ENCODE measurements around the gene CMPK1.
"Not testable (repeated sequence)": the region's sequence is repeated elsewhere in the genome, so short reads cannot be mapped to it uniquely, and the experiment has no call there.

The CMPK1 gene

GRCh38 chr1:47346979-47347378 is 13.4 kb downstream of the CMPK1 start:
- H3K4me1 ChIP-seq (ENCODE audit: control insufficient read depth, insufficient read depth, low read length); H3K4me3 ChIP-seq (ENCODE audit: low read length); H3K27me3 ChIP-seq (ENCODE audit: control insufficient read depth, insufficient read depth, low read length): not testable (repeated sequence)

GRCh38 chr1:47347735-47348134 is 14.1 kb downstream of the CMPK1 start:
- Histone ChIP-seq H3K4me1 (ENCODE audit: control insufficient read depth, insufficient read depth, low read length) (no peaks in the 10 kb centered on the region), H3K4me3 (ENCODE audit: low read length) (no peak overlapping the region), H3K9ac (ENCODE audit: low read length) (no peak overlapping the region), H3K27me3 (ENCODE audit: control insufficient read depth, insufficient read depth, low read length) (no peaks in the 10 kb centered on the region), H3K36me3 (ENCODE audit: control insufficient read depth, insufficient read depth, low read length) (no peaks in the 10 kb centered on the region), H3K9me3 (ENCODE audit: control insufficient read depth, low read length) (no peaks in the 10 kb centered on the region)

More at GRCh38 chr1:47346979-47347378, 13.4 kb downstream of the CMPK1 start:
- H3K36me3 ChIP-seq (ENCODE audit: control insufficient read depth, insufficient read depth, low read length); H3K9ac ChIP-seq (ENCODE audit: low read length); H3K9me3 ChIP-seq (ENCODE audit: control insufficient read depth, low read length): not testable (repeated sequence)

- Histone ChIP-seq H3K4me3 (ENCODE audit: low read length) (no peak overlapping the region), H3K27me3 (ENCODE audit: control insufficient read depth, insufficient read depth, low read length) (no peaks in the 10 kb centered on the region), H3K9me3 (ENCODE audit: control insufficient read depth, low read length) (no peaks in the 10 kb centered on the region), H3K36me3 (ENCODE audit: control insufficient read depth, insufficient read depth, low read length) (no peaks in the 10 kb centered on the region), H3K4me1 (ENCODE audit: control insufficient read depth, insufficient read depth, low read length) (no peaks in the 10 kb centered on the region), H3K9ac (ENCODE audit: low read length) (no peak overlapping the region)
Measured at GRCh38 chr1:47348246-47348645, 14.7 kb downstream of the CMPK1 start.

- Histone ChIP-seq H3K36me3 (ENCODE audit: control insufficient read depth, insufficient read depth, low read length) (no peaks in the 10 kb centered on the region), H3K4me3 (ENCODE audit: low read length) (no peak overlapping the region), H3K27me3 (ENCODE audit: control insufficient read depth, insufficient read depth, low read length) (no peaks in the 10 kb centered on the region), H3K9me3 (ENCODE audit: control insufficient read depth, low read length) (no peaks in the 10 kb centered on the region), H3K4me1 (ENCODE audit: control insufficient read depth, insufficient read depth, low read length) (no peaks in the 10 kb centered on the region), H3K9ac (ENCODE audit: low read length) (no peak overlapping the region)
Measured at GRCh38 chr1:47351305-47351704, 17.7 kb downstream of the CMPK1 start.

- Histone ChIP-seq H3K9ac (ENCODE audit: low read length) (no peak overlapping the region), H3K36me3 (ENCODE audit: control insufficient read depth, insufficient read depth, low read length) (no peaks in the 10 kb centered on the region), H3K4me1 (ENCODE audit: control insufficient read depth, insufficient read depth, low read length) (peaks cover 8% of the 10 kb centered on the region), H3K27me3 (ENCODE audit: control insufficient read depth, insufficient read depth, low read length) (no peaks in the 10 kb centered on the region), H3K9me3 (ENCODE audit: control insufficient read depth, low read length) (no peaks in the 10 kb centered on the region), H3K4me3 (ENCODE audit: low read length) (no peak overlapping the region)
Measured at GRCh38 chr1:47361380-47361779, 27.8 kb downstream of the CMPK1 start.

- H3K9ac ChIP-seq (ENCODE audit: low read length): no peak overlapping the region
- no peak overlapping the region for H3K4me3 ChIP-seq (ENCODE audit: low read length)
- H3K36me3 ChIP-seq (ENCODE audit: control insufficient read depth, insufficient read depth, low read length): no peaks in the 10 kb centered on the region
Measured at GRCh38 chr1:47362828-47363227, 29.2 kb downstream of the CMPK1 start.

GRCh38 chr1:47367651-47368050 is 34.1 kb downstream of the CMPK1 start:
- peaks cover 3% of the 10 kb centered on the region for H3K36me3 ChIP-seq (ENCODE audit: control insufficient read depth, insufficient read depth, low read length)
- H3K27me3 ChIP-seq (ENCODE audit: control insufficient read depth, insufficient read depth, low read length): no peaks in the 10 kb centered on the region
- H3K4me1 ChIP-seq (ENCODE audit: control insufficient read depth, insufficient read depth, low read length): no peaks in the 10 kb centered on the region
- H3K9me3 ChIP-seq (ENCODE audit: control insufficient read depth, low read length): no peaks in the 10 kb centered on the region
- no peak overlapping the region for H3K4me3 ChIP-seq (ENCODE audit: low read length)
- no peak overlapping the region for H3K9ac ChIP-seq (ENCODE audit: low read length)

More at GRCh38 chr1:47362828-47363227, 29.2 kb downstream of the CMPK1 start:
- H3K4me1 ChIP-seq (ENCODE audit: control insufficient read depth, insufficient read depth, low read length): peaks cover 4% of the 10 kb centered on the region
- no peaks in the 10 kb centered on the region for H3K27me3 ChIP-seq (ENCODE audit: control insufficient read depth, insufficient read depth, low read length)
- H3K9me3 ChIP-seq (ENCODE audit: control insufficient read depth, low read length): no peaks in the 10 kb centered on the region

- Histone ChIP-seq H3K9me3 (ENCODE audit: control insufficient read depth, low read length) (no peaks in the 10 kb centered on the region), H3K27me3 (ENCODE audit: control insufficient read depth, insufficient read depth, low read length) (no peaks in the 10 kb centered on the region), H3K4me1 (ENCODE audit: control insufficient read depth, insufficient read depth, low read length) (no peaks in the 10 kb centered on the region), H3K9ac (ENCODE audit: low read length) (no peak overlapping the region), H3K4me3 (ENCODE audit: low read length) (no peak overlapping the region), H3K36me3 (ENCODE audit: control insufficient read depth, insufficient read depth, low read length) (peaks cover 3% of the 10 kb centered on the region)
Measured at GRCh38 chr1:47371016-47371517, 37.5 kb downstream of the CMPK1 start.

- peaks cover 3% of the 10 kb centered on the region for H3K36me3 ChIP-seq (ENCODE audit: control insufficient read depth, insufficient read depth, low read length)
- H3K9me3 ChIP-seq (ENCODE audit: control insufficient read depth, low read length): no peaks in the 10 kb centered on the region
- H3K4me3 ChIP-seq (ENCODE audit: low read length): no peak overlapping the region
- no peaks in the 10 kb centered on the region for H3K4me1 ChIP-seq (ENCODE audit: control insufficient read depth, insufficient read depth, low read length)
- H3K9ac ChIP-seq (ENCODE audit: low read length): no peak overlapping the region
- H3K27me3 ChIP-seq (ENCODE audit: control insufficient read depth, insufficient read depth, low read length): no peaks in the 10 kb centered on the region
Measured at GRCh38 chr1:47374501-47374900, 40.9 kb downstream of the CMPK1 start.

GRCh38 chr1:47378147-47378546 is 44.6 kb downstream of the CMPK1 start:
- peaks cover 6% of the 10 kb centered on the region for H3K36me3 ChIP-seq (ENCODE audit: control insufficient read depth, insufficient read depth, low read length)
- H3K4me1 ChIP-seq (ENCODE audit: control insufficient read depth, insufficient read depth, low read length): no peaks in the 10 kb centered on the region
- H3K9ac ChIP-seq (ENCODE audit: low read length): no peak overlapping the region
- H3K27me3 ChIP-seq (ENCODE audit: control insufficient read depth, insufficient read depth, low read length): no peaks in the 10 kb centered on the region
- no peaks in the 10 kb centered on the region for H3K9me3 ChIP-seq (ENCODE audit: control insufficient read depth, low read length)
- no peak overlapping the region for H3K4me3 ChIP-seq (ENCODE audit: low read length)

- Histone ChIP-seq H3K36me3 (ENCODE audit: control insufficient read depth, insufficient read depth, low read length) (peaks cover 6% of the 10 kb centered on the region), H3K27me3 (ENCODE audit: control insufficient read depth, insufficient read depth, low read length) (no peaks in the 10 kb centered on the region), H3K4me1 (ENCODE audit: control insufficient read depth, insufficient read depth, low read length) (no peaks in the 10 kb centered on the region), H3K9me3 (ENCODE audit: control insufficient read depth, low read length) (no peaks in the 10 kb centered on the region), H3K9ac (ENCODE audit: low read length) (no peak overlapping the region), H3K4me3 (ENCODE audit: low read length) (no peak overlapping the region)
Measured at GRCh38 chr1:47380699-47381098, 47.1 kb downstream of the CMPK1 start.

GRCh38 chr1:47382399-47382983 is 48.9 kb downstream of the CMPK1 start:
- Histone ChIP-seq H3K4me3 (ENCODE audit: low read length) (no peak overlapping the region), H3K4me1 (ENCODE audit: control insufficient read depth, insufficient read depth, low read length) (no peaks in the 10 kb centered on the region), H3K36me3 (ENCODE audit: control insufficient read depth, insufficient read depth, low read length) (peaks cover 6% of the 10 kb centered on the region), H3K9ac (ENCODE audit: low read length) (no peak overlapping the region), H3K27me3 (ENCODE audit: control insufficient read depth, insufficient read depth, low read length) (no peaks in the 10 kb centered on the region), H3K9me3 (ENCODE audit: control insufficient read depth, low read length) (no peaks in the 10 kb centered on the region)

- Histone ChIP-seq H3K4me3 (ENCODE audit: low read length) (no peak overlapping the region), H3K9ac (ENCODE audit: low read length) (no peak overlapping the region), H3K27me3 (ENCODE audit: control insufficient read depth, insufficient read depth, low read length) (peaks cover 3% of the 10 kb centered on the region), H3K4me1 (ENCODE audit: control insufficient read depth, insufficient read depth, low read length) (no peaks in the 10 kb centered on the region), H3K36me3 (ENCODE audit: control insufficient read depth, insufficient read depth, low read length) (peaks cover 6% of the 10 kb centered on the region), H3K9me3 (ENCODE audit: control insufficient read depth, low read length) (no peaks in the 10 kb centered on the region)
Measured at GRCh38 chr1:47384083-47384482, 50.5 kb downstream of the CMPK1 start.
